HEK293 (cell line): ENCODE results near the gene SLC35E2B.
"Not testable (repeated sequence)": the region's sequence is repeated elsewhere in the genome, so short reads cannot be mapped to it uniquely, and the experiment has no call there.

ENCODE experiments used
- CTCF ChIP-seq: fragments of 450-650 bp; formaldehyde crosslinking; IDR thresholded peaks from 2 replicates; pipeline ENCODE4 v1.5.1; 2016; ENCODE audit warnings: missing biosample characterization, missing genetic modification characterization
- KLF16 ChIP-seq: fragments of 450-650 bp; formaldehyde crosslinking; IDR thresholded peaks from 2 replicates; pipeline ENCODE4 v1.5.1; 2017; ENCODE audit warnings: missing biosample characterization, missing genetic modification characterization
- REST ChIP-seq: fragments of 450-650 bp; formaldehyde crosslinking; IDR thresholded peaks from 2 replicates; pipeline ENCODE4 v1.5.1; 2016; ENCODE audit warnings: missing biosample characterization, missing genetic modification characterization
- TCF7L2 ChIP-seq: IDR thresholded peaks from 2 replicates; pipeline ENCODE4 v1.6.1; 2011; ENCODE audit warnings: low read depth, mild to moderate bottlenecking, inconsistent platforms, low read length, moderate library complexity, borderline replicate concordance
- YY1 ChIP-seq: fragments of 450-650 bp; formaldehyde crosslinking; IDR thresholded peaks from 2 replicates; pipeline ENCODE4 v1.5.1; 2018; ENCODE audit warnings: missing biosample characterization, missing genetic modification characterization
- ZNF114 ChIP-seq: fragments of 450-650 bp; formaldehyde crosslinking; IDR thresholded peaks from 2 replicates; pipeline ENCODE4 v1.5.0; 2017; ENCODE audit warnings: missing biosample characterization, missing genetic modification characterization
- ZNF146 ChIP-seq: fragments of 450-650 bp; formaldehyde crosslinking; IDR thresholded peaks from 2 replicates; pipeline ENCODE4 v1.5.1; 2016; ENCODE audit warnings: missing biosample characterization, missing genetic modification characterization
- ZNF26 ChIP-seq: fragments of 450-650 bp; formaldehyde crosslinking; IDR thresholded peaks from 2 replicates; pipeline ENCODE4 v1.5.1; 2016; ENCODE audit warnings: missing biosample characterization, missing genetic modification characterization
- ZNF302 ChIP-seq: fragments of 450-650 bp; formaldehyde crosslinking; IDR thresholded peaks from 2 replicates; pipeline ENCODE4 v1.5.1; 2016; ENCODE audit warnings: missing biosample characterization, missing genetic modification characterization, low read depth
- ZNF324 ChIP-seq: fragments of 450-650 bp; formaldehyde crosslinking; IDR thresholded peaks from 2 replicates; pipeline ENCODE4 v1.5.1; 2016; ENCODE audit warnings: missing biosample characterization, missing genetic modification characterization
- ZNF398 ChIP-seq: fragments of 450-650 bp; formaldehyde crosslinking; IDR thresholded peaks from 2 replicates; pipeline ENCODE4 v1.5.1; 2017; ENCODE audit warnings: missing biosample characterization, missing genetic modification characterization
- ZNF776 ChIP-seq: fragments of 450-650 bp; formaldehyde crosslinking; IDR thresholded peaks from 2 replicates; pipeline ENCODE4 v1.5.0; 2017; ENCODE audit warnings: missing biosample characterization, missing genetic modification characterization, borderline replicate concordance

- TF ChIP-seq CTCF (tag by site-specific recombination); ZNF26 (tag by site-specific recombination); ZNF146 (tag by site-specific recombination); ZNF398 (tag by site-specific recombination); TCF7L2; REST; ZNF302 (tag by site-specific recombination); YY1; ZNF324 (tag by site-specific recombination); KLF16 (tag by site-specific recombination); ZNF776 (tag by site-specific recombination); ZNF114 (tag by site-specific recombination): not testable (repeated sequence)
Observed at GRCh38 chr1:1646326-1646725, 46.3 kb downstream of the SLC35E2B start.
